NCI-H1417 treated with DMSO at 0.1 percent for 48 hours (cell line): ENCODE measurements around the gene SPINK4.

Experiments used
- DNase-seq: peaks from one replicate; lab custom pipeline; 2025; lab: John Stamatoyannopoulos, UW

The SPINK4 gene

GRCh38 chr9:33229359-33230114 lies 10.4 kb upstream of the SPINK4 start:
- DNase-seq: no peak

GRCh38 chr9:33230756-33231622 lies 9.0 kb upstream of the SPINK4 start:
- no peak for DNase-seq

- no peak for DNase-seq
Measured at GRCh38 chr9:33231623-33231942, 8.4 kb upstream of the SPINK4 start.

GRCh38 chr9:33232815-33233214 lies 7.2 kb upstream of the SPINK4 start:
- DNase-seq: no peak

- DNase-seq: no peak
Measured at GRCh38 chr9:33233626-33234342, 6.2 kb upstream of the SPINK4 start.

GRCh38 chr9:33234511-33235467 lies 5.2 kb upstream of the SPINK4 start:
- DNase-seq: no peak

GRCh38 chr9:33236571-33236970 lies 3.4 kb upstream of the SPINK4 start:
- no peak for DNase-seq

GRCh38 chr9:33241298-33241697 lies 1.3 kb downstream of the SPINK4 start:
- DNase-seq: no peak

- DNase-seq: no peak
Measured at GRCh38 chr9:33242609-33243134, 2.7 kb downstream of the SPINK4 start.

GRCh38 chr9:33244137-33244784 lies 4.3 kb downstream of the SPINK4 start:
- DNase-seq: no peak

GRCh38 chr9:33245341-33245740 lies 5.4 kb downstream of the SPINK4 start:
- no peak for DNase-seq

GRCh38 chr9:33246269-33246860 lies 6.4 kb downstream of the SPINK4 start:
- DNase-seq: no peak

GRCh38 chr9:33248606-33249005 lies 8.6 kb downstream of the SPINK4 start:
- no peak for DNase-seq

GRCh38 chr9:33249087-33249658 lies 9.2 kb downstream of the SPINK4 start:
- no peak for DNase-seq

GRCh38 chr9:33249983-33250382 lies 10.0 kb downstream of the SPINK4 start:
- DNase-seq: no peak

- DNase-seq: no peak
Measured at GRCh38 chr9:33250458-33250995, 10.6 kb downstream of the SPINK4 start.

GRCh38 chr9:33254211-33254610 lies 14.2 kb downstream of the SPINK4 start:
- no peak for DNase-seq

- DNase-seq: no peak
Measured at GRCh38 chr9:33255014-33255413, 15.0 kb downstream of the SPINK4 start.

- no peak for DNase-seq
Measured at GRCh38 chr9:33255471-33255870, 15.5 kb downstream of the SPINK4 start.

- DNase-seq: no peak
Measured at GRCh38 chr9:33256236-33256635, 16.3 kb downstream of the SPINK4 start.
